Fibroblast of lung (primary cell): ENCODE measurements around the gene ADAMTS17. TPM values are rescaled to one million over a fixed set of nuclear protein-coding genes. Genes with fewer than 3 reads are reported as not detected.

Experiments used
- DNase-seq, 2 donors: peaks; one replicate each; pipeline versions ENCODE4 v3.0.0 to v3.0.0-alpha.2; 2010; ENCODE audit warnings: low read depth in 2 of 2
- H2AFZ ChIP-seq: 2 replicates; pipeline ENCODE4 v1.5.1; 2012; ENCODE audit warnings: low read length, control low read depth, inconsistent platforms
- H3K27ac ChIP-seq: 2 replicates; pipeline ENCODE4 v1.5.1; 2011; ENCODE audit warnings: low read length, control low read depth; ENCODE audit not compliant: insufficient read depth
- H3K27me3 ChIP-seq: 2 replicates; pipeline ENCODE4 v1.5.1; 2011; ENCODE audit warnings: mild to moderate bottlenecking, low read length; ENCODE audit not compliant: control insufficient read depth, insufficient read depth
- H3K36me3 ChIP-seq: 2 replicates; pipeline ENCODE4 v1.5.1; 2011; ENCODE audit warnings: low read length; ENCODE audit not compliant: control insufficient read depth, insufficient read depth
- H3K4me1 ChIP-seq: 2 replicates; pipeline ENCODE4 v1.5.1; 2011; ENCODE audit warnings: low read length; ENCODE audit not compliant: control insufficient read depth, insufficient read depth; ENCODE audit errors: extremely low read depth
- H3K4me2 ChIP-seq: 2 replicates; pipeline ENCODE4 v1.5.1; 2011; ENCODE audit warnings: low read length, control low read depth; ENCODE audit not compliant: insufficient read depth; ENCODE audit errors: extremely low read depth
- H3K4me3 ChIP-seq, 4 experiments: fragments of 200-600 bp in 1 of 4; sonication (generic) in 1 of 4; replicated peaks in 1 of 4; 2 replicates each; pipeline ENCODE4 v1.5.1; 2011 to 2016; ENCODE audit warnings: low read length in 4 of 4, low read depth in 3 of 4, mild to moderate bottlenecking in 3 of 4, control low read depth in 2 of 4, inconsistent platforms in 1 of 4, mixed read lengths in 1 of 4; ENCODE audit not compliant: insufficient read depth in 1 of 4; ENCODE audit errors: control extremely low read depth in 1 of 4
- H3K79me2 ChIP-seq: 2 replicates; pipeline ENCODE4 v1.5.1; 2012; ENCODE audit warnings: mild to moderate bottlenecking, low read length, inconsistent platforms; ENCODE audit not compliant: control insufficient read depth, insufficient read depth
- H3K9ac ChIP-seq: 2 replicates; pipeline ENCODE4 v1.5.1; 2011; ENCODE audit warnings: mild to moderate bottlenecking, low read length, control low read depth; ENCODE audit not compliant: insufficient read depth
- H3K9me3 ChIP-seq: 2 replicates; pipeline ENCODE4 v1.5.1; 2012; ENCODE audit warnings: low read depth, low read length; ENCODE audit not compliant: control insufficient read depth, insufficient read depth
- H4K20me1 ChIP-seq: 2 replicates; pipeline ENCODE4 v1.5.1; 2011; ENCODE audit warnings: low read length; ENCODE audit not compliant: control insufficient read depth, insufficient read depth; ENCODE audit errors: extremely low read depth
- EZH2 ChIP-seq: IDR thresholded peaks from 2 replicates; pipeline ENCODE4 v1.5.1; 2012; ENCODE audit warnings: low read length, control low read depth, mild to moderate bottlenecking; ENCODE audit errors: missing control alignments
- polyA plus RNA-seq, 2 donors: library from polyadenylated mRNA; depleted of rRNA in 1 of 2; stranded (reverse) in 1 of 2; unstranded in 1 of 2; fragments of >200 nt; gene quantifications; 2 replicates each; pipeline ENCODE4 v1.2.1, GENCODE V29; 2011 to 2012; ENCODE audit warnings: missing spikeins in 1 of 2
- total RNA-seq: library from RNA; depleted of rRNA; stranded (reverse); fragments of >200 nt; gene quantifications from 2 replicates; pipeline ENCODE4 v1.2.1, GENCODE V29; 2014
- TF ChIP-seq, protein P1 (sequence below), 2 donors: IDR thresholded peaks in 1 of 2; conservative IDR thresholded peaks in 1 of 2; 1 replicate in 1 of 2; 2 replicates in 1 of 2; pipeline ENCODE4 v1.5.1; 2011 to 2012; ENCODE audit warnings: low read length in 2 of 2, control low read depth in 1 of 2, inconsistent platforms in 1 of 2, low read depth in 1 of 2, mild to moderate bottlenecking in 1 of 2

ADAMTS17 gene
- total and polyA plus RNA-seq, 2 donors (not counting 1 experiment from before 2014, with no cell fraction given): 0.09 to 0.17 TPM

DNA sequence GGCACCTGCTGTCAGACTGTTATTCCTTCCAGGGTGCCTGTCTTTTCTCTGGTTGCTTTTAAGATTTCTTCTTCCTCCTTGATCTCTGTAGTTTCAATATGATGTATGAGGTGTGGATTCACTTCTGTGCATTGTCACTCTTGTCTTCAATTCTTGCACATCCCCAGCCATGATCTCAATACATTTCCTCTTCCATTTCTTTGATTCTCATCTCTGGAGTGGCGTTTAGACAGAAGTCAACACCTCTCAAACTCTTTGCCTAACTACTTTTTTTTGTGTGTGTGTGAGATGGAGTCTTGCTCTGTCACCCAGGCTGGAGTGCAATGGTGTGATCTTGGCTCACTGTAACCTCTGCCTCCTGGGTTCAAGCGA lies 384.1 kb downstream of the ADAMTS17 start:
- no peak for TF ChIP-seq EZH2
- TF ChIP-seq, protein P1, sequence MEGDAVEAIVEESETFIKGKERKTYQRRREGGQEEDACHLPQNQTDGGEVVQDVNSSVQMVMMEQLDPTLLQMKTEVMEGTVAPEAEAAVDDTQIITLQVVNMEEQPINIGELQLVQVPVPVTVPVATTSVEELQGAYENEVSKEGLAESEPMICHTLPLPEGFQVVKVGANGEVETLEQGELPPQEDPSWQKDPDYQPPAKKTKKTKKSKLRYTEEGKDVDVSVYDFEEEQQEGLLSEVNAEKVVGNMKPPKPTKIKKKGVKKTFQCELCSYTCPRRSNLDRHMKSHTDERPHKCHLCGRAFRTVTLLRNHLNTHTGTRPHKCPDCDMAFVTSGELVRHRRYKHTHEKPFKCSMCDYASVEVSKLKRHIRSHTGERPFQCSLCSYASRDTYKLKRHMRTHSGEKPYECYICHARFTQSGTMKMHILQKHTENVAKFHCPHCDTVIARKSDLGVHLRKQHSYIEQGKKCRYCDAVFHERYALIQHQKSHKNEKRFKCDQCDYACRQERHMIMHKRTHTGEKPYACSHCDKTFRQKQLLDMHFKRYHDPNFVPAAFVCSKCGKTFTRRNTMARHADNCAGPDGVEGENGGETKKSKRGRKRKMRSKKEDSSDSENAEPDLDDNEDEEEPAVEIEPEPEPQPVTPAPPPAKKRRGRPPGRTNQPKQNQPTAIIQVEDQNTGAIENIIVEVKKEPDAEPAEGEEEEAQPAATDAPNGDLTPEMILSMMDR (conservative IDR thresholded peaks at IDR 0.05 in 1 of 2, IDR thresholded peaks at IDR 0.05 in 1 of 2; ENCODE audit: low read depth in 1 of 2, low read length in 2 of 2): no peak

DNA sequence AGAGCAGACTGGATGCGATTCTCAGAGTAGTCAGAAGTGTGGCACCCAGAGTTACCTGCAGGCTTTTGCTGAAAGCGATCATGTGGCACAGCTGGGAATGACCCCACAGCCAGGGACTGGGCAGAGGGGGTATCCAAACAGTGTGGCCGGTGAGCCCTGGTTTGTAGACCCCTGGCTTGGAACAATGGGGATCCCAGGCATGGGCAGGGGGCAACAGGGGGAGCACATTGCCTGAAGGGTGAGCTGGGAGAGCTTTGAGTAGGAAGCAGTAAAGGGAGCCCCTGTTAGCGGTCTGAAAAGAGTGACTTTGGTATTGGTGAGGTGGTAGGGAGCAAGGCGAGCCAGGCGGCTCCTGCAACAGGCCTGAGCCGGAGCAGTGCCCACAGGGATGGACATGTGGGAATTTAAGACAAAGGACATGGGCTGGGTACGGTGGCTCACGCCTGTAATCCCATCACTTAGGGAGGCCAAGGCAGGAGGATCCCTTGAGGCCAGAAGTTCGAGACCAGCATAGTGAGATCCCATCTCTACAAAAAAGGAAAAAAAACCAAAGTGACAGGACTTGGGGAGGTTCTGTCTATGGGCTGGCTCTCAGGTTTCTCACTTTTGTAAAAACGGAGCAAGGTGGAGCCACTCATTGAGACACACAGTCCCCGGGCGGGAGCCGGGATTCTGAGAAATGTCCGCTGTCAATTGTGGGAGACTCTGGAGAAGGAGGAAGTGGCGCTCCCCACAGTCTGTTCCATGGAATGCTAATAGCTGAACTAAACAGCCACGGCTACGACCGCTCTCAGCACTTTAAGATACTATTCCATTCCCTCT lies 384.7 kb downstream of the ADAMTS17 start:
- no peaks in the 10 kb centered on the region for H3K4me1 ChIP-seq
- no peaks in the 10 kb centered on the region for H4K20me1 ChIP-seq
- no peak for DNase-seq
- no peak overlapping the region for H3K27ac ChIP-seq
- no peak overlapping the region for H2AFZ ChIP-seq
- H3K79me2 ChIP-seq: no peaks in the 10 kb centered on the region
- H3K4me3 ChIP-seq: no peak overlapping the region
- H3K9ac ChIP-seq: no peak overlapping the region
- no peaks in the 10 kb centered on the region for H3K9me3 ChIP-seq
- no peak for TF ChIP-seq EZH2
- TF ChIP-seq, protein P1 (conservative IDR thresholded peaks at IDR 0.05 in 1 of 2, IDR thresholded peaks at IDR 0.05 in 1 of 2; ENCODE audit: low read depth in 1 of 2, low read length in 2 of 2): no peak
- H3K36me3 ChIP-seq: no peaks in the 10 kb centered on the region
- no peak overlapping the region for H3K4me2 ChIP-seq
- no peaks in the 10 kb centered on the region for H3K27me3 ChIP-seq

More for the DNA sequence above, 384.1 kb downstream of the ADAMTS17 start:
- DNase-seq: no peak
- Histone ChIP-seq H3K27me3 (no peaks in the 10 kb centered on the region), H3K9ac (no peak overlapping the region), H3K79me2 (no peaks in the 10 kb centered on the region), H3K27ac (no peak overlapping the region), H3K4me1 (no peaks in the 10 kb centered on the region), H3K4me2 (no peak overlapping the region), H3K36me3 (no peaks in the 10 kb centered on the region), H2AFZ (no peak overlapping the region), H4K20me1 (no peaks in the 10 kb centered on the region), H3K4me3 (no peak overlapping the region), H3K9me3 (no peaks in the 10 kb centered on the region)

DNA sequence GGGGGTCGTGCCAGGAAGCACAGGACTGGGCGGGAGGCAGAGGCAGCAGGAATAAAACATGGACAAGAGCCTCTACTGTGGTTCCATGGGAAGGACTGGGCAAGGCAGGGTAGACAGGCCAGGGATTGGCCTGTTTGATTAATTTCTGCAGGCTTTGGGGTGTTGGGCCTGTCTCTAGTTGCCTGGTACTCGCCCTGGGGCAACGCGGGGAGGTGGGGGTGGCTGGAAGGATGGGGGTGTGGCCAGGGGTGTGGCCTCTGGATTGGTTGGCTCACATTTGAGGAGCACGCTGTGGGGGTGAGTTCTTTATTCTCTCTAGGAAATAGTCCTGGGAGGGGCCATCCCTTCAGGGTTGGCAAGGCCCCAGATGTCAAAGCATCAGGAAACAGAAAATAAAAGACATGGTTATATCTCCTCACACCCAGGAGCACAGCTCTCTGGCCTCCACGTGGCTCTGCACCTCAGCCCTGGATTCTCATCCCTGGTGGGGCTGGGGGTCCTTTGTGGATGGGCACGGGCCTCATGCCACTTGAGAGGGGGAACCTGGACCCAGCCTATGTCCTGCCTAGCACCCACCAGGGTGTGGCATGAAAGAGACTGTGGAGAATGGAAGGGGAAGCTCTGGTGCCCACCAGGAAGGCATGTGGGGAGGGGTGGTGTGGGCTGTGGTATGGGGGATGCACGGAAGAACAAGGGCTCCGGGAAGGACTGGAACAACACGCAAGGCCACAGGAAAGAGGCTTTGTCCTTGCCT lies 385.6 kb downstream of the ADAMTS17 start:
- no peak overlapping the region for H3K27ac ChIP-seq
- no peak overlapping the region for H2AFZ ChIP-seq
- no peak overlapping the region for H3K4me3 ChIP-seq
- TF ChIP-seq EZH2: no peak
- TF ChIP-seq, protein P1 (conservative IDR thresholded peaks at IDR 0.05 in 1 of 2, IDR thresholded peaks at IDR 0.05 in 1 of 2; ENCODE audit: low read depth in 1 of 2, low read length in 2 of 2): no peak
- H3K4me1 ChIP-seq: no peaks in the 10 kb centered on the region
- no peaks in the 10 kb centered on the region for H3K36me3 ChIP-seq
- H3K9ac ChIP-seq: no peak overlapping the region
- no peak for DNase-seq
- H3K4me2 ChIP-seq: no peak overlapping the region
- no peaks in the 10 kb centered on the region for H3K27me3 ChIP-seq
- H3K9me3 ChIP-seq: no peaks in the 10 kb centered on the region
- no peaks in the 10 kb centered on the region for H4K20me1 ChIP-seq
- no peaks in the 10 kb centered on the region for H3K79me2 ChIP-seq
